Mesenchymal stem cell (in vitro differentiated cells and primary cell): ENCODE results near the gene STAMBP.

Experiments
- DNase-seq: peaks from one replicate; pipeline ENCODE4 v3.0.0-alpha.2; 2013
- H2AFZ ChIP-seq: one replicate; pipeline ENCODE4 v1.6.1; 2013; ENCODE audit warnings: low read depth, mild to moderate bottlenecking, control low read depth, inconsistent platforms, low read length, moderate library complexity
- H2AK5ac ChIP-seq: 2 replicates; pipeline ENCODE4 v1.6.1; 2013; ENCODE audit warnings: low read length, moderate library complexity, mild to moderate bottlenecking, inconsistent platforms; ENCODE audit not compliant: severe bottlenecking
- H2BK120ac ChIP-seq: one replicate; pipeline ENCODE4 v1.6.1; 2013; ENCODE audit warnings: low read depth, mild to moderate bottlenecking, inconsistent platforms, low read length, moderate library complexity
- H2BK12ac ChIP-seq, 2 experiments: one replicate each; pipeline ENCODE4 v1.6.1; 2013; ENCODE audit warnings: inconsistent platforms in 2 of 2, low read length in 2 of 2, mild to moderate bottlenecking in 2 of 2, moderate library complexity in 2 of 2, control low read depth in 1 of 2
- H2BK15ac ChIP-seq: one replicate; pipeline ENCODE4 v1.6.1; 2013; ENCODE audit warnings: mild to moderate bottlenecking, low read depth, inconsistent platforms; ENCODE audit not compliant: poor library complexity, severe bottlenecking
- H2BK5ac ChIP-seq: 2 replicates; pipeline ENCODE4 v1.6.1; 2013; ENCODE audit warnings: low read depth, mild to moderate bottlenecking, low read length, control low read depth, inconsistent platforms; ENCODE audit not compliant: poor library complexity, severe bottlenecking
- H3K14ac ChIP-seq, 2 experiments: one replicate each; pipeline ENCODE4 v1.6.1; 2013; ENCODE audit warnings: inconsistent platforms in 2 of 2, low read length in 2 of 2, control low read depth in 1 of 2, mild to moderate bottlenecking in 1 of 2, moderate library complexity in 1 of 2
- H3K18ac ChIP-seq, 2 experiments: one replicate each; pipeline ENCODE4 v1.6.1; 2013; ENCODE audit warnings: inconsistent platforms in 2 of 2, low read length in 2 of 2, control low read depth in 1 of 2, low read depth in 1 of 2, mild to moderate bottlenecking in 1 of 2
- H3K23ac ChIP-seq, 2 experiments: one replicate each; pipeline ENCODE4 v1.6.1; 2013; ENCODE audit warnings: inconsistent platforms in 2 of 2, low read length in 2 of 2, mild to moderate bottlenecking in 2 of 2, moderate library complexity in 2 of 2, control low read depth in 1 of 2
- H3K27ac ChIP-seq: 2 replicates; pipeline ENCODE4 v1.5.1; 2013; ENCODE audit warnings: mild to moderate bottlenecking, moderate library complexity, low read length, control low read depth, inconsistent platforms; ENCODE audit not compliant: poor library complexity, severe bottlenecking
- H3K27me3 ChIP-seq, 2 experiments: 2 replicates each; pipeline versions ENCODE4 v1.6.1 to v1.7.0; 2013; ENCODE audit warnings: low read length in 2 of 2, mild to moderate bottlenecking in 2 of 2, moderate library complexity in 2 of 2, control low read depth in 1 of 2, inconsistent platforms in 1 of 2; ENCODE audit not compliant: control insufficient read depth in 1 of 2, insufficient read depth in 1 of 2
- H3K36me3 ChIP-seq, 2 experiments: 2 replicates each; pipeline versions ENCODE4 v1.6.1 to v1.7.0; 2013; ENCODE audit warnings: low read length in 2 of 2, control low read depth in 1 of 2, inconsistent platforms in 1 of 2, low read depth in 1 of 2, mild to moderate bottlenecking in 1 of 2; ENCODE audit not compliant: insufficient read depth in 2 of 2, control insufficient read depth in 1 of 2
- H3K4ac ChIP-seq, 2 experiments: one replicate each; pipeline ENCODE4 v1.6.1; 2013; ENCODE audit warnings: inconsistent platforms in 2 of 2, low read length in 2 of 2, mild to moderate bottlenecking in 2 of 2, moderate library complexity in 2 of 2, control low read depth in 1 of 2, low read depth in 1 of 2
- H3K4me1 ChIP-seq: 2 replicates; pipeline ENCODE4 v1.6.1; 2013; ENCODE audit warnings: low read depth, low read length, control low read depth; ENCODE audit not compliant: control insufficient read depth, insufficient read depth
- H3K4me2 ChIP-seq: 2 replicates; pipeline ENCODE4 v1.6.1; 2013; ENCODE audit warnings: low read length, mild to moderate bottlenecking, inconsistent platforms; ENCODE audit not compliant: poor library complexity, severe bottlenecking
- H3K4me3 ChIP-seq, 2 experiments: 2 replicates each; pipeline versions ENCODE4 v1.5.1 to v1.7.0; 2013; ENCODE audit warnings: low read length in 2 of 2, mild to moderate bottlenecking in 2 of 2, control low read depth in 1 of 2, low read depth in 1 of 2; ENCODE audit not compliant: insufficient read depth in 1 of 2
- H3K79me1 ChIP-seq: replicated peaks from 2 replicates; pipeline ENCODE4 v1.6.1; 2013; ENCODE audit warnings: mild to moderate bottlenecking, control low read depth, low read length, inconsistent platforms; ENCODE audit not compliant: poor library complexity, severe bottlenecking
- H3K9ac ChIP-seq: 2 replicates; pipeline ENCODE4 v1.7.0; 2013; ENCODE audit warnings: mild to moderate bottlenecking, low read length, moderate library complexity
- H3K9me3 ChIP-seq: 2 replicates; pipeline ENCODE4 v1.7.0; 2013; ENCODE audit warnings: mild to moderate bottlenecking, low read length; ENCODE audit not compliant: control insufficient read depth
- H4K8ac ChIP-seq: one replicate; pipeline ENCODE4 v1.6.1; 2013; ENCODE audit warnings: inconsistent platforms, mild to moderate bottlenecking, low read length, moderate library complexity
- H4K91ac ChIP-seq: one replicate; pipeline ENCODE4 v1.6.1; 2013; ENCODE audit warnings: mild to moderate bottlenecking, low read length, inconsistent platforms
- WGBS: methylation state at CpG from one replicate; pipeline ENCODE4 v1.1.7; 2013; ENCODE audit warnings: mixed read lengths; 5-methylcytosine and 5-hydroxymethylcytosine counted together

The STAMBP gene

GRCh38 chr2:73832930-73833329 is 4.2 kb downstream of the STAMBP start:
- no peaks in the 10 kb centered on the region for H3K27me3 ChIP-seq
- no peak overlapping the region for H2BK5ac ChIP-seq
- no peak overlapping the region for H4K91ac ChIP-seq
- H3K36me3 ChIP-seq = peaks cover 2 to 34% of the 10 kb centered on the region in 2 experiments
- H3K4me2 ChIP-seq = no peak overlapping the region
- no peak overlapping the region for H2BK12ac ChIP-seq
- no peak overlapping the region for H3K9ac ChIP-seq
- no peak overlapping the region for H2BK120ac ChIP-seq
- H2AK5ac ChIP-seq = no peak overlapping the region
- no peak overlapping the region for H3K23ac ChIP-seq
- H3K14ac ChIP-seq = no peak overlapping the region
- H3K9me3 ChIP-seq = no peaks in the 10 kb centered on the region
- H3K18ac ChIP-seq = no peak overlapping the region
- peaks cover 10% of the 10 kb centered on the region for H3K79me1 ChIP-seq
- no peak for DNase-seq
- no peak overlapping the region for H2BK15ac ChIP-seq
- H3K27ac ChIP-seq = no peak overlapping the region
- no peak overlapping the region for H2AFZ ChIP-seq
- no peak overlapping the region for H4K8ac ChIP-seq
- no peak overlapping the region for H3K4ac ChIP-seq
- H3K4me1 ChIP-seq = peaks cover 14% of the 10 kb centered on the region
- H3K4me3 ChIP-seq = no peak overlapping the region

- Histone ChIP-seq H3K27ac (peak overlapping the region; percentile 86), H3K9ac (no peak overlapping the region), H3K36me3 (peaks cover 2 to 34% of the 10 kb centered on the region in 2 experiments), H4K91ac (no peak overlapping the region), H3K4me1 (peaks cover 14% of the 10 kb centered on the region), H2BK120ac (no peak overlapping the region), H2BK12ac (no peak overlapping the region), H3K27me3 (no peaks in the 10 kb centered on the region), H3K18ac (no peak overlapping the region), H3K4ac (no peak overlapping the region), H3K14ac (no peak overlapping the region), H3K23ac (no peak overlapping the region), H3K4me3 (no peak overlapping the region), H2BK15ac (no peak overlapping the region), H2AK5ac (peak overlapping the region; percentile 70), H2BK5ac (peak overlapping the region; percentile 21), H3K9me3 (no peaks in the 10 kb centered on the region), H2AFZ (no peak overlapping the region), H4K8ac (no peak overlapping the region), H3K79me1 (peaks cover 16% of the 10 kb centered on the region), H3K4me2 (peak overlapping the region; percentile 27)
- DNase-seq = no peak
- 93% methylated on average over 6 of the region's 17 CpGs for WGBS
Measured at GRCh38 chr2:73836141-73836943, 7.6 kb downstream of the STAMBP start.

GRCh38 chr2:73837847-73838585 is 9.3 kb downstream of the STAMBP start:
- no peak overlapping the region for H2BK12ac ChIP-seq
- no peak overlapping the region for H3K4ac ChIP-seq
- H3K27me3 ChIP-seq = no peaks in the 10 kb centered on the region
- no peak overlapping the region for H4K8ac ChIP-seq
- H2BK120ac ChIP-seq = no peak overlapping the region
- H3K4me2 ChIP-seq = no peak overlapping the region
- no peak overlapping the region for H2AFZ ChIP-seq
- H3K79me1 ChIP-seq = peaks cover 18% of the 10 kb centered on the region
- H3K4me3 ChIP-seq = no peak overlapping the region
- no peak overlapping the region for H3K14ac ChIP-seq
- peak overlapping the region; percentile 74 for H2AK5ac ChIP-seq
- H3K23ac ChIP-seq = no peak overlapping the region
- H3K18ac ChIP-seq = no peak overlapping the region
- no peak overlapping the region for H2BK5ac ChIP-seq
- no peak overlapping the region for H4K91ac ChIP-seq
- H3K9ac ChIP-seq = no peak overlapping the region
- no peaks in the 10 kb centered on the region for H3K9me3 ChIP-seq
- 96% methylated on average over 4 of the region's 4 CpGs for WGBS
- peak overlapping the region; percentile 82 for H3K27ac ChIP-seq
- peaks cover 16% of the 10 kb centered on the region for H3K4me1 ChIP-seq
- H2BK15ac ChIP-seq = no peak overlapping the region
- DNase-seq = no peak
- H3K36me3 ChIP-seq = peaks cover 0 to 36% of the 10 kb centered on the region in 2 experiments

- no peak overlapping the region for H3K4me3 ChIP-seq
- H2BK120ac ChIP-seq = no peak overlapping the region
- no peak overlapping the region for H2BK15ac ChIP-seq
- H2AFZ ChIP-seq = no peak overlapping the region
- no peak overlapping the region for H3K23ac ChIP-seq
- no peaks in the 10 kb centered on the region for H3K9me3 ChIP-seq
- no peak for DNase-seq
- no peak overlapping the region for H3K4ac ChIP-seq
- H3K27ac ChIP-seq = peak overlapping the region; percentile 82
- no peak overlapping the region for H3K4me2 ChIP-seq
- H2BK5ac ChIP-seq = peak overlapping the region; percentile 58
- H2BK12ac ChIP-seq = no peak overlapping the region
- H3K4me1 ChIP-seq = peaks cover 16% of the 10 kb centered on the region
- H4K8ac ChIP-seq = no peak overlapping the region
- H3K14ac ChIP-seq = no peak overlapping the region
- H4K91ac ChIP-seq = no peak overlapping the region
- no peak overlapping the region for H3K9ac ChIP-seq
- whole genome bisulfite sequencing = 88% methylated on average over 2 of the region's 2 CpGs
- H3K36me3 ChIP-seq = peaks cover 0 to 29% of the 10 kb centered on the region in 2 experiments
- no peak overlapping the region for H2AK5ac ChIP-seq
- peaks cover 18% of the 10 kb centered on the region for H3K79me1 ChIP-seq
- peaks cover 0 to under 1% of the 10 kb centered on the region in 2 experiments for H3K27me3 ChIP-seq
- no peak overlapping the region for H3K18ac ChIP-seq
Measured at GRCh38 chr2:73838889-73839534, 10.3 kb downstream of the STAMBP start.
